H9 (cell line): ENCODE data around the gene C19orf81. TPM values are rescaled to one million over a fixed set of nuclear protein-coding genes. Genes with fewer than 3 reads are reported as not detected.

Experiments used
- DNase-seq: peaks from one replicate; pipeline ENCODE4 v3.0.0-alpha.2; 2017
- H2AFZ ChIP-seq: one replicate; pipeline ENCODE4 v1.6.1; 2013; ENCODE audit warnings: mild to moderate bottlenecking, low read length, control low read depth, moderate library complexity
- H2AK5ac ChIP-seq: 2 replicates; pipeline ENCODE4 v1.6.1; 2013; ENCODE audit warnings: low read length, control low read depth, mixed read lengths; ENCODE audit not compliant: insufficient read length
- H2BK120ac ChIP-seq: one replicate; pipeline ENCODE4 v1.6.1; 2013; ENCODE audit warnings: low read depth, mild to moderate bottlenecking, low read length, control low read depth, inconsistent platforms; ENCODE audit not compliant: poor library complexity, severe bottlenecking
- H2BK12ac ChIP-seq: 2 replicates; pipeline ENCODE4 v1.6.1; 2013; ENCODE audit warnings: low read length, control low read depth, mixed read lengths, low read depth; ENCODE audit not compliant: insufficient read length
- H2BK15ac ChIP-seq: 2 replicates; pipeline ENCODE4 v1.6.1; 2013; ENCODE audit warnings: low read depth, low read length, control low read depth
- H2BK20ac ChIP-seq: one replicate; pipeline ENCODE4 v1.6.1; 2013; ENCODE audit warnings: low read depth, mild to moderate bottlenecking, low read length, control low read depth, inconsistent platforms; ENCODE audit not compliant: poor library complexity, severe bottlenecking
- H2BK5ac ChIP-seq: 2 replicates; pipeline ENCODE4 v1.6.1; 2013; ENCODE audit warnings: low read length, control low read depth, mixed read lengths; ENCODE audit not compliant: insufficient read length
- H3K14ac ChIP-seq: 2 replicates; pipeline ENCODE4 v1.6.1; 2013; ENCODE audit warnings: low read length, control low read depth; ENCODE audit not compliant: insufficient read depth
- H3K18ac ChIP-seq: 2 replicates; pipeline ENCODE4 v1.6.1; 2013; ENCODE audit warnings: low read depth, mild to moderate bottlenecking, mixed read lengths, low read length, control low read depth; ENCODE audit not compliant: insufficient read length
- H3K23ac ChIP-seq: 2 replicates; pipeline ENCODE4 v1.6.1; 2013; ENCODE audit warnings: low read length, control low read depth, mixed read lengths, low read depth; ENCODE audit not compliant: insufficient read length
- H3K23me2 ChIP-seq: 2 replicates; pipeline ENCODE4 v1.6.1; 2013; ENCODE audit warnings: low read depth, mild to moderate bottlenecking, mixed read lengths, low read length, control low read depth; ENCODE audit not compliant: insufficient read length, poor library complexity, severe bottlenecking
- H3K27ac ChIP-seq: 2 replicates; pipeline ENCODE4 v1.5.1; 2013; ENCODE audit warnings: low read length, control low read depth, mixed read lengths, low read depth; ENCODE audit not compliant: insufficient read length
- H3K27me3 ChIP-seq: 2 replicates; pipeline ENCODE4 v1.6.1; 2013; ENCODE audit warnings: low read length, control low read depth, inconsistent platforms; ENCODE audit not compliant: insufficient read depth
- H3K4ac ChIP-seq: 2 replicates; pipeline ENCODE4 v1.6.1; 2013; ENCODE audit warnings: low read depth, mild to moderate bottlenecking, control low read depth, inconsistent platforms, low read length, moderate library complexity
- H3K4me1 ChIP-seq: 2 replicates; pipeline ENCODE4 v1.6.1; 2013; ENCODE audit warnings: low read length, control low read depth, inconsistent platforms; ENCODE audit not compliant: insufficient read depth
- H3K4me2 ChIP-seq: 2 replicates; pipeline ENCODE4 v1.6.1; 2013; ENCODE audit warnings: low read length, control low read depth, mixed read lengths; ENCODE audit not compliant: insufficient read length, insufficient read depth
- H3K56ac ChIP-seq: 2 replicates; pipeline ENCODE4 v1.6.1; 2013; ENCODE audit warnings: low read depth, mild to moderate bottlenecking, mixed read lengths, low read length, control low read depth; ENCODE audit not compliant: insufficient read length
- H3K79me1 ChIP-seq: 2 replicates; pipeline ENCODE4 v1.6.1; 2013; ENCODE audit warnings: low read depth, mild to moderate bottlenecking, moderate library complexity, low read length, control low read depth, inconsistent platforms; ENCODE audit not compliant: insufficient read depth, poor library complexity, severe bottlenecking
- H3K79me2 ChIP-seq: 2 replicates; pipeline ENCODE4 v1.6.1; 2013; ENCODE audit warnings: low read length, control low read depth, inconsistent platforms; ENCODE audit not compliant: insufficient read depth
- H3K9ac ChIP-seq: 2 replicates; pipeline ENCODE4 v1.6.1; 2013; ENCODE audit warnings: low read length, control low read depth, mixed read lengths; ENCODE audit not compliant: insufficient read length; ENCODE audit errors: extremely low read depth
- H3K9me3 ChIP-seq: one replicate; pipeline ENCODE4 v1.6.1; 2013; ENCODE audit warnings: low read depth, low read length, inconsistent platforms; ENCODE audit not compliant: control insufficient read depth
- H3T11ph ChIP-seq: one replicate; pipeline ENCODE4 v1.6.1; 2013; ENCODE audit warnings: mild to moderate bottlenecking, low read length, control low read depth, inconsistent platforms
- H4K20me1 ChIP-seq: one replicate; pipeline ENCODE4 v1.6.1; 2013; ENCODE audit not compliant: control insufficient read depth, insufficient read length, insufficient read depth
- H4K5ac ChIP-seq: 2 replicates; pipeline ENCODE4 v1.6.1; 2013; ENCODE audit warnings: low read depth, mild to moderate bottlenecking, mixed read lengths, low read length, control low read depth; ENCODE audit not compliant: insufficient read length
- H4K8ac ChIP-seq: replicated peaks from 2 replicates; pipeline ENCODE4 v1.6.1; 2013; ENCODE audit warnings: low read length, control low read depth, mixed read lengths, low read depth; ENCODE audit not compliant: insufficient read length
- H4K91ac ChIP-seq: 2 replicates; pipeline ENCODE4 v1.6.1; 2013; ENCODE audit warnings: low read depth, mild to moderate bottlenecking, moderate library complexity, mixed read lengths, low read length, control low read depth; ENCODE audit not compliant: insufficient read length
- H3K27ac Mint-ChIP-seq, 3 experiments: 2 replicates in 2 of 3; 3 replicates in 1 of 3; pipeline ENCODE4 v1.8.0; 2020 to 2021; ENCODE audit warnings: mixed read lengths in 3 of 3, mild to moderate bottlenecking in 1 of 3, moderate library complexity in 1 of 3
- H3K27me3 Mint-ChIP-seq: 2 replicates; pipeline ENCODE4 v1.8.0; 2021; ENCODE audit warnings: low read depth, mild to moderate bottlenecking, moderate library complexity, mixed read lengths
- H3K36me3 Mint-ChIP-seq, 3 experiments: 2 replicates in 2 of 3; 3 replicates in 1 of 3; pipeline ENCODE4 v1.8.0; 2020 to 2021; ENCODE audit warnings: low read depth in 3 of 3, mixed read lengths in 3 of 3; ENCODE audit not compliant: insufficient read depth in 1 of 3
- H3K4me1 Mint-ChIP-seq, 2 experiments: 2 replicates each; pipeline ENCODE4 v1.8.0; 2020; ENCODE audit warnings: mixed read lengths in 2 of 2
- H3K4me3 Mint-ChIP-seq, 2 experiments: 2 replicates in 1 of 2; 3 replicates in 1 of 2; pipeline ENCODE4 v1.8.0; 2020 to 2021; ENCODE audit warnings: mild to moderate bottlenecking in 2 of 2, mixed read lengths in 2 of 2, moderate library complexity in 1 of 2
- H3K9me3 Mint-ChIP-seq, 2 experiments: 2 replicates in 1 of 2; 3 replicates in 1 of 2; pipeline ENCODE4 v1.8.0; 2020; ENCODE audit warnings: mild to moderate bottlenecking in 2 of 2, mixed read lengths in 2 of 2, moderate library complexity in 1 of 2
- WGBS: extraction: QIAGEN DNeasy Blood & Tissue Kit; methylation state at CpG from one replicate; pipeline ENCODE4 v1.1.7; 2013; ENCODE audit warnings: missing lambda C conversion rate, low lambda C conversion rate, mixed read lengths; ENCODE audit not compliant: insufficient read length; ENCODE audit errors: extremely low coverage; 5-methylcytosine and 5-hydroxymethylcytosine counted together
- total RNA-seq: library from RNA; stranded (reverse); gene quantifications from 2 replicates; pipeline ENCODE4 v1.2.1, GENCODE V29; 2021
- TF ChIP-seq, protein P1 (sequence below): fragments of 200-600 bp; sonication (generic); conservative IDR thresholded peaks from 3 replicates; pipeline ENCODE4 v1.8.0; 2021; ENCODE audit warnings: antibody characterized with exemption, mild to moderate bottlenecking

C19orf81 gene
- total RNA-seq, 1 experiment from 2014 or later: 11.0 TPM

DNA sequence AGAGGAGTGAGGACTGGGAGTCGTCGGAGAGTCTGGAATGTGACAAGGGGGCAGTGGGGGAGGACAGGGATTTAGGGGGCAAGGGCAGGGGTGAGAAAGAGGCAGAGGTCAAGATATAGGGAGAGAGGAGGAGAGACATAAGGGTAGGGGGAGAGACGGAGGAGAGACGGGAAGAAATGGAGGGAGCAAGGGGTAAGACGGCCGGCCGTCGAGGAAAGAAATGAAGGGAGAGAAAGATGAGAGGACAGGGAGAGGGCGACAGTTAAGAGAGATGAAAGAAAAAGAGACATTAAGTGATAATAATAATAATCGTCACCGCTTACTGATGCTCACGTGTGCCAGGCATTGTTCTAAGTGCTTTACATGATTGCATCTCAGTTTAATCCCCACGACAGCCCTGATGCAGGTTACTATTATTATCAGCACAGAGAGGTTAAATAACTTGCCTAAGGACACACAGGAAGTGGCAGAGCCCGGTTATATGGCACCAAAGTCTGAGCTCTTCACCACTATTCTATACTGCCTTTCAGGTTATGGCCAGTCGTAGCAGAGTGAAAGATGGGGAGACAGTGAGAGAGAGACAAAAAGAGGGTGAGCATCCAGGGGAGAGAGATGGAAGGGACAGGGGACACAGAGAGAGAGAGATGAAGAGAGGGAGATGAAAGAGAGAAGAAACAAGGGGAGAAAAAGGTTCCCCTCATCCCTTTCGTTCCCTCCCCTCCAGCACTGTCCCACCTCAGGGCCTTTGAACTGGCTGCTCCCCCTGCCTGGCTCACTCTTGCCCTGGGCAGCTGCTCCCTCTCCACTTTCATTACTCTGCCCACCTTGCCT, 13.6 kb downstream of the C19orf81 start:
- H4K91ac ChIP-seq: no peak overlapping the region
- WGBS: 100% methylated on average over 2 of the region's 16 CpGs
- H3K79me2 ChIP-seq: no peaks in the 10 kb centered on the region
- no peak overlapping the region for H2BK12ac ChIP-seq
- H3T11ph ChIP-seq: no peak overlapping the region
- no peak overlapping the region for H2BK120ac ChIP-seq
- H3K4ac ChIP-seq: no peak overlapping the region
- no peak overlapping the region for H3K14ac ChIP-seq
- H3K4me1 ChIP-seq: no peaks in the 10 kb centered on the region; the same call in 1 of the 2 replicates
- no peak overlapping the region for H2BK5ac ChIP-seq
- H3K9me3 ChIP-seq: no peaks in the 10 kb centered on the region
- peaks cover 12% of the 10 kb centered on the region; the same call in 1 of the 2 replicates for H3K27me3 ChIP-seq
- no peak overlapping the region for H3K23ac ChIP-seq
- no peak overlapping the region for H4K5ac ChIP-seq
- peaks cover 0 to 18% (median 2%) of the 10 kb centered on the region in 3 experiments; a peak in 4 of 7 replicates for H3K36me3 Mint-ChIP-seq
- TF ChIP-seq, protein P1, sequence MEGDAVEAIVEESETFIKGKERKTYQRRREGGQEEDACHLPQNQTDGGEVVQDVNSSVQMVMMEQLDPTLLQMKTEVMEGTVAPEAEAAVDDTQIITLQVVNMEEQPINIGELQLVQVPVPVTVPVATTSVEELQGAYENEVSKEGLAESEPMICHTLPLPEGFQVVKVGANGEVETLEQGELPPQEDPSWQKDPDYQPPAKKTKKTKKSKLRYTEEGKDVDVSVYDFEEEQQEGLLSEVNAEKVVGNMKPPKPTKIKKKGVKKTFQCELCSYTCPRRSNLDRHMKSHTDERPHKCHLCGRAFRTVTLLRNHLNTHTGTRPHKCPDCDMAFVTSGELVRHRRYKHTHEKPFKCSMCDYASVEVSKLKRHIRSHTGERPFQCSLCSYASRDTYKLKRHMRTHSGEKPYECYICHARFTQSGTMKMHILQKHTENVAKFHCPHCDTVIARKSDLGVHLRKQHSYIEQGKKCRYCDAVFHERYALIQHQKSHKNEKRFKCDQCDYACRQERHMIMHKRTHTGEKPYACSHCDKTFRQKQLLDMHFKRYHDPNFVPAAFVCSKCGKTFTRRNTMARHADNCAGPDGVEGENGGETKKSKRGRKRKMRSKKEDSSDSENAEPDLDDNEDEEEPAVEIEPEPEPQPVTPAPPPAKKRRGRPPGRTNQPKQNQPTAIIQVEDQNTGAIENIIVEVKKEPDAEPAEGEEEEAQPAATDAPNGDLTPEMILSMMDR: no peak
- no peak overlapping the region for H2AK5ac ChIP-seq
- no peak overlapping the region for H2AFZ ChIP-seq
- peaks cover 0 to 7% of the 10 kb centered on the region in 2 experiments; a peak in 3 of 5 replicates for H3K9me3 Mint-ChIP-seq
- peaks cover 9 to 27% of the 10 kb centered on the region in 2 experiments for H3K4me1 Mint-ChIP-seq
- H3K56ac ChIP-seq: no peak overlapping the region
- no peak overlapping the region for H3K18ac ChIP-seq
- no peak overlapping the region for H3K4me2 ChIP-seq
- H3K9ac ChIP-seq: no peak overlapping the region
- H4K20me1 ChIP-seq: no peaks in the 10 kb centered on the region
- H3K27ac ChIP-seq: no peak overlapping the region
- H3K27ac Mint-ChIP-seq: peak overlapping the region in 1 of 3 experiments; percentile 41; a peak in 1 of 7 replicates
- peak overlapping the region in 1 of 2 experiments; percentile 19; a peak in 2 of 5 replicates for H3K4me3 Mint-ChIP-seq
- peaks cover 11% of the 10 kb centered on the region for H3K23me2 ChIP-seq
- no peak overlapping the region for H2BK20ac ChIP-seq
- DNase-seq: no peak
- no peaks in the 10 kb centered on the region for H3K79me1 ChIP-seq
- no peak overlapping the region for H2BK15ac ChIP-seq
- H3K27me3 Mint-ChIP-seq: peaks cover 61% of the 10 kb centered on the region
- H4K8ac ChIP-seq: no peak overlapping the region
